PC-3 (cell line): ENCODE results near the gene HDAC11. TPM values are rescaled to one million over a fixed set of nuclear protein-coding genes. Genes with fewer than 3 reads are reported as not detected.
A peak's percentile ranks its signal among the peaks of the same experiment; 100 is the strongest.
"Not testable (repeated sequence)": the region's sequence is repeated elsewhere in the genome, so short reads cannot be mapped to it uniquely, and the experiment has no call there.

Experiments used
- ATAC-seq: fragments of 200-7000 bp; cut with Tn5 transposase; 2 replicates; pipeline ENCODE4 v1.9.1; 2020; ENCODE audit warnings: mild to moderate bottlenecking, moderate library complexity
- BruUV-seq: library from RNA; stranded (reverse); fragments of 400-500 nt; replicated peaks from 2 replicates; lab custom pipeline; 2021; lab: Mats Ljungman, UMichigan
- CTCF ChIA-PET: fragments of 300-600 bp; sonication (Branson Sonifier 250); formaldehyde crosslinking; loops from one replicate; lab custom pipeline; 2022; ENCODE audit warnings: antibody characterized with exemption; lab: Charles Lee
- POLR2A ChIA-PET: fragments of 300-600 bp; sonication (Branson Sonifier 250); formaldehyde crosslinking; loops from one replicate; lab custom pipeline; 2022; ENCODE audit warnings: antibody characterized with exemption; ENCODE audit not compliant: unreplicated experiment; lab: Charles Lee
- DNase-seq: peaks from one replicate; pipeline ENCODE4 v3.0.0-alpha.2; 2015
- H2AFZ ChIP-seq: fragments of 300-600 bp; sonication (generic); 2 replicates; pipeline ENCODE4 v1.6.0; 2016; ENCODE audit warnings: antibody characterized with exemption, low read length
- H3F3A ChIP-seq: fragments of 300-600 bp; sonication (generic); one replicate; pipeline ENCODE4 v1.6.0; 2017; ENCODE audit warnings: antibody characterized with exemption, low read length, control low read depth, mild to moderate bottlenecking; ENCODE audit not compliant: unreplicated experiment
- H3K27ac ChIP-seq: fragments of 300-600 bp; sonication (generic); 2 replicates; pipeline ENCODE4 v1.5.1; 2016; ENCODE audit warnings: mild to moderate bottlenecking, low read length
- H3K27me3 ChIP-seq: fragments of 300-600 bp; sonication (generic); 2 replicates; pipeline ENCODE4 v1.6.1; 2016; ENCODE audit warnings: low read length, mixed read lengths
- H3K36me3 ChIP-seq: fragments of 300-600 bp; sonication (generic); 2 replicates; pipeline ENCODE4 v1.6.1; 2016; ENCODE audit warnings: low read depth, mixed run types, low read length, mixed read lengths
- H3K4me1 ChIP-seq: fragments of 300-600 bp; sonication (generic); 2 replicates; pipeline ENCODE4 v1.5.1; 2016; ENCODE audit warnings: low read length; ENCODE audit not compliant: insufficient read depth
- H3K4me2 ChIP-seq: fragments of 300-600 bp; sonication (generic); 2 replicates; pipeline ENCODE4 v1.6.0; 2016; ENCODE audit warnings: low read length
- H3K4me3 ChIP-seq: fragments of 300-600 bp; sonication (generic); 2 replicates; pipeline ENCODE4 v1.5.1; 2016; ENCODE audit warnings: mild to moderate bottlenecking, low read length, mixed read lengths
- H3K79me2 ChIP-seq: fragments of 300-600 bp; sonication (generic); 2 replicates; pipeline ENCODE4 v1.6.1; 2017; ENCODE audit warnings: low read length, mixed read lengths
- H3K9ac ChIP-seq: fragments of 300-600 bp; sonication (generic); 2 replicates; pipeline ENCODE4 v1.6.0; 2016; ENCODE audit warnings: mild to moderate bottlenecking, low read length
- H3K9me2 ChIP-seq: fragments of 300-600 bp; sonication (generic); replicated peaks from 2 replicates; pipeline ENCODE4 v1.6.1; 2016; ENCODE audit warnings: mixed run types, low read length, mixed read lengths
- H3K9me3 ChIP-seq: fragments of 300-600 bp; sonication (generic); 2 replicates; pipeline ENCODE4 v1.6.1; 2016; ENCODE audit warnings: low read length, mixed read lengths
- H4K20me1 ChIP-seq: fragments of 300-600 bp; sonication (generic); 2 replicates; pipeline ENCODE4 v1.6.1; 2016; ENCODE audit warnings: low read length, mixed read lengths
- EZH2 ChIP-seq: fragments of 300-600 bp; sonication (generic); IDR thresholded peaks from one replicate; pipeline ENCODE4 v1.6.1; 2017; ENCODE audit warnings: antibody characterized with exemption, mild to moderate bottlenecking, low read length; ENCODE audit not compliant: unreplicated experiment
- EZH2phosphoT487 ChIP-seq: fragments of 300-600 bp; sonication (generic); IDR thresholded peaks from 2 replicates; pipeline ENCODE4 v1.6.1; 2018; ENCODE audit warnings: mild to moderate bottlenecking, antibody characterized with exemption, low read length, borderline replicate concordance
- intact Hi-C: fragments of 100-400 bp; cut with micrococcal nuclease; formaldehyde crosslinking; loops from 2 replicates; pipeline ENCODE4 v1.9.0; 2023
- total RNA-seq: library from RNA; depleted of rRNA; stranded (reverse); fragments of >200 nt; gene quantifications from 2 replicates; pipeline ENCODE4 v1.2.3, GENCODE V29; 2014
- TF ChIP-seq, protein P1 (sequence below): fragments of 300-600 bp; sonication (generic); conservative IDR thresholded peaks from 2 replicates; pipeline ENCODE4 v1.5.1; 2017; ENCODE audit warnings: antibody characterized with exemption, low read depth, mild to moderate bottlenecking, low read length

Gene HDAC11
- total RNA-seq, 1 experiment from 2014 or later = 24.2 TPM

GRCh38 chr3:13483988-13484695, 4.0 kb downstream of the HDAC11 start:
- Histone ChIP-seq H3K4me3 (no peak overlapping the region), H3K9me2 (no peaks in the 10 kb centered on the region), H3F3A (no peaks in the 10 kb centered on the region), H3K4me1 (peaks cover 23% of the 10 kb centered on the region), H4K20me1 (no peaks in the 10 kb centered on the region), H3K9me3 (no peaks in the 10 kb centered on the region), H3K36me3 (no peaks in the 10 kb centered on the region), H2AFZ (no peak overlapping the region), H3K9ac (no peak overlapping the region), H3K79me2 (no peaks in the 10 kb centered on the region), H3K27me3 (no peaks in the 10 kb centered on the region), H3K4me2 (no peak overlapping the region), H3K27ac (no peak overlapping the region)
- CTCF ChIA-PET = no interaction called here
- no peak for ATAC-seq
- BruUV-seq = no TSS peak
- TF ChIP-seq, protein P1, sequence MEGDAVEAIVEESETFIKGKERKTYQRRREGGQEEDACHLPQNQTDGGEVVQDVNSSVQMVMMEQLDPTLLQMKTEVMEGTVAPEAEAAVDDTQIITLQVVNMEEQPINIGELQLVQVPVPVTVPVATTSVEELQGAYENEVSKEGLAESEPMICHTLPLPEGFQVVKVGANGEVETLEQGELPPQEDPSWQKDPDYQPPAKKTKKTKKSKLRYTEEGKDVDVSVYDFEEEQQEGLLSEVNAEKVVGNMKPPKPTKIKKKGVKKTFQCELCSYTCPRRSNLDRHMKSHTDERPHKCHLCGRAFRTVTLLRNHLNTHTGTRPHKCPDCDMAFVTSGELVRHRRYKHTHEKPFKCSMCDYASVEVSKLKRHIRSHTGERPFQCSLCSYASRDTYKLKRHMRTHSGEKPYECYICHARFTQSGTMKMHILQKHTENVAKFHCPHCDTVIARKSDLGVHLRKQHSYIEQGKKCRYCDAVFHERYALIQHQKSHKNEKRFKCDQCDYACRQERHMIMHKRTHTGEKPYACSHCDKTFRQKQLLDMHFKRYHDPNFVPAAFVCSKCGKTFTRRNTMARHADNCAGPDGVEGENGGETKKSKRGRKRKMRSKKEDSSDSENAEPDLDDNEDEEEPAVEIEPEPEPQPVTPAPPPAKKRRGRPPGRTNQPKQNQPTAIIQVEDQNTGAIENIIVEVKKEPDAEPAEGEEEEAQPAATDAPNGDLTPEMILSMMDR = no peak
- TF ChIP-seq EZH2phosphoT487 = no peak
- no peak for TF ChIP-seq EZH2
- no peak for DNase-seq
- intact Hi-C loops = no loop called here
- POLR2A ChIA-PET = no interaction called here

- POLR2A ChIA-PET = no interaction called here
- DNase-seq = peak; percentile 77
- Histone ChIP-seq H3K27me3 (no peaks in the 10 kb centered on the region), H3K4me2 (peak overlapping the region; percentile 1; the same call in 1 of the 2 replicates), H3K79me2 (no peaks in the 10 kb centered on the region), H3K9ac (no peak overlapping the region), H3K9me2 (no peaks in the 10 kb centered on the region), H3K27ac (no peak overlapping the region), H3K9me3 (0 out of 2 replicates have a peak, but pooled peaks cover under 1% of the 10 kb centered on the region), H3K4me1 (peaks cover 19% of the 10 kb centered on the region), H3F3A (no peaks in the 10 kb centered on the region), H3K4me3 (no peak overlapping the region), H3K36me3 (no peaks in the 10 kb centered on the region), H4K20me1 (no peaks in the 10 kb centered on the region), H2AFZ (no peak overlapping the region)
- BruUV-seq = no TSS peak
- TF ChIP-seq EZH2phosphoT487 (no peak), EZH2 (no peak)
- TF ChIP-seq, protein P1 = no peak
- intact Hi-C loops = no loop called here
- ATAC-seq = peak; percentile 74
- CTCF ChIA-PET = no interaction called here
Measured at GRCh38 chr3:13484851-13485590, 4.9 kb downstream of the HDAC11 start.

- H3K9ac ChIP-seq, H3K9me3 ChIP-seq, CTCF ChIA-PET, H3F3A ChIP-seq, H4K20me1 ChIP-seq, H3K79me2 ChIP-seq, H3K27ac ChIP-seq, ATAC-seq, intact Hi-C loops, BruUV-seq, H3K9me2 ChIP-seq, H3K4me3 ChIP-seq, H3K36me3 ChIP-seq, H2AFZ ChIP-seq, H3K27me3 ChIP-seq, H3K4me2 ChIP-seq, DNase-seq: not testable (repeated sequence)
- POLR2A ChIA-PET = interaction anchor here (0.6 kb wide), 1 partner anchor 9 kb away, joined by 3 read pairs; no protein-coding TSS in a partner anchor
- H3K4me1 ChIP-seq = peaks cover 15% of the 10 kb centered on the region
Measured at GRCh38 chr3:13485630-13486562, 5.8 kb downstream of the HDAC11 start.
